K562 (cell line): ENCODE results near the gene NEU1. TPM values are rescaled to one million over a fixed set of nuclear protein-coding genes. Genes with fewer than 3 reads are reported as not detected.

Experiments
- ATAC-seq: fragments of 200-7000 bp; cut with Tn5 transposase; 3 replicates; pipeline ENCODE4 v1.9.1; 2020; ENCODE audit warnings: moderate library complexity
- BruUV-seq: library from RNA; stranded (reverse); fragments of 400-500 nt; replicated peaks from 2 replicates; lab custom pipeline; 2021; lab: Mats Ljungman, UMichigan
- CTCF ChIA-PET: fragments of 300-600 bp; formaldehyde crosslinking; extraction: SDS; loops from one replicate; lab custom pipeline; 2021; ENCODE audit warnings: low intra/inter-chr PET ratio; lab: Yijun Ruan, JAX
- POLR2A ChIA-PET: fragments of 300-600, 350-650 bp; sonication (Branson Sonifier 250); formaldehyde crosslinking; extraction: SDS; loops from one replicate; lab custom pipeline; 2021; ENCODE audit warnings: antibody characterized with exemption, inconsistent platforms; lab: Yijun Ruan, JAX
- DNase-seq, 4 experiments: peaks; one replicate each; pipeline versions ENCODE4 v3.0.0 to v3.0.0-alpha.2; 2011 to 2018; ENCODE audit warnings: low spot score in 3 of 4, mixed read lengths in 3 of 4; ENCODE audit errors: extremely low read depth in 1 of 4
- FAIRE-seq: peaks from 2 replicates; lab custom pipeline; 2011; peaks lifted over from hg19 to GRCh38; lab: Jason Lieb, UNC
- H2AFZ ChIP-seq: 2 replicates; pipeline ENCODE4 v1.6.0; 2011; ENCODE audit warnings: low read depth, low read length, control low read depth, inconsistent platforms
- H3K27ac ChIP-seq: fragments of 200-600 bp; 3 replicates; pipeline ENCODE4 v1.8.0; 2011; ENCODE audit warnings: low read depth, mild to moderate bottlenecking, control low read depth, inconsistent platforms, low read length, moderate library complexity, mixed read lengths; ENCODE audit errors: extremely low read depth
- H3K27me3 ChIP-seq, 2 experiments: fragments of 300-600 bp in 1 of 2; 2 replicates in 1 of 2; 3 replicates in 1 of 2; pipeline versions ENCODE4 v1.6.0 to v1.8.0; 2011; ENCODE audit warnings: inconsistent platforms in 2 of 2, low read length in 2 of 2, mild to moderate bottlenecking in 1 of 2, mixed read lengths in 1 of 2, moderate library complexity in 1 of 2; ENCODE audit not compliant: control insufficient read depth in 2 of 2, insufficient read depth in 2 of 2
- H3K36me3 ChIP-seq: fragments of 300-600 bp; 3 replicates; pipeline ENCODE4 v1.8.0; 2011; ENCODE audit warnings: mild to moderate bottlenecking, low read length, inconsistent platforms; ENCODE audit not compliant: control insufficient read depth, insufficient read depth
- H3K4me1 ChIP-seq, 2 experiments: fragments of 200-600 bp in 1 of 2; replicated peaks in 1 of 2; 2 replicates in 1 of 2; 3 replicates in 1 of 2; pipeline versions ENCODE4 v1.5.1 to v1.8.0; 2011; ENCODE audit warnings: inconsistent platforms in 2 of 2, low read length in 2 of 2, mild to moderate bottlenecking in 1 of 2, mixed read lengths in 1 of 2, moderate library complexity in 1 of 2; ENCODE audit not compliant: control insufficient read depth in 2 of 2, insufficient read depth in 2 of 2
- H3K4me2 ChIP-seq: 2 replicates; pipeline ENCODE4 v1.6.1; 2011; ENCODE audit warnings: low read length, control low read depth, inconsistent platforms, mixed read lengths; ENCODE audit not compliant: insufficient read depth
- H3K4me3 ChIP-seq: fragments of 200-600 bp; sonication (generic), shearing (Covaris generic); 2 replicates; pipeline ENCODE4 v1.5.1; 2016; ENCODE audit warnings: control low read depth, inconsistent platforms
- H3K79me2 ChIP-seq: fragments of 200-600 bp; 3 replicates; pipeline ENCODE4 v1.8.0; 2011; ENCODE audit warnings: low read length, inconsistent platforms; ENCODE audit not compliant: control insufficient read depth, insufficient read depth
- H3K9ac ChIP-seq, 2 experiments: 2 replicates each; pipeline versions ENCODE4 v1.6.0 to v1.6.1; 2011; ENCODE audit warnings: low read depth in 2 of 2, low read length in 2 of 2, control low read depth in 1 of 2, inconsistent platforms in 1 of 2, mild to moderate bottlenecking in 1 of 2, mixed read lengths in 1 of 2; ENCODE audit not compliant: insufficient read depth in 1 of 2
- H3K9me1 ChIP-seq: one replicate; pipeline ENCODE4 v1.6.0; 2011; ENCODE audit warnings: inconsistent platforms, mild to moderate bottlenecking, low read length, moderate library complexity; ENCODE audit not compliant: control insufficient read depth, insufficient read depth
- H3K9me3 ChIP-seq: replicated peaks from 2 replicates; pipeline ENCODE4 v1.5.1; 2011; ENCODE audit warnings: low read depth, low read length, inconsistent platforms; ENCODE audit not compliant: control insufficient read depth, insufficient read depth
- H4K20me1 ChIP-seq: replicated peaks from 2 replicates; pipeline ENCODE4 v1.6.1; 2011; ENCODE audit warnings: low read length, inconsistent platforms, mixed read lengths; ENCODE audit not compliant: control insufficient read depth, insufficient read depth
- DACH1 ChIP-seq: fragments of 450-650 bp; IDR thresholded peaks from 2 replicates; pipeline ENCODE4 v1.6.1; 2018; ENCODE audit not compliant: partially characterized antibody
- FOXK2 ChIP-seq, 2 experiments: fragments of 450-650 bp; IDR thresholded peaks in 1 of 2; conservative IDR thresholded peaks in 1 of 2; 2 replicates each; pipeline ENCODE4 v1.6.1; 2016; ENCODE audit warnings: low read depth in 2 of 2, mild to moderate bottlenecking in 1 of 2
- PCBP2 ChIP-seq: fragments of 200-400 bp; formaldehyde crosslinking; IDR thresholded peaks from 2 replicates; pipeline ENCODE4 v1.6.1; 2018; ENCODE audit warnings: low read length, low read depth, mild to moderate bottlenecking, moderate library complexity; ENCODE audit not compliant: poor library complexity, severe bottlenecking
- POLR2AphosphoS2 ChIP-seq: IDR thresholded peaks from 2 replicates; pipeline ENCODE4 v1.6.1; 2012; ENCODE audit warnings: low read length, improper control_type of control experiment
- RB1 ChIP-seq: fragments of 450-650 bp; IDR thresholded peaks from 2 replicates; pipeline ENCODE4 v1.6.1; 2017; ENCODE audit warnings: low read depth, mild to moderate bottlenecking
- RFX1 ChIP-seq: fragments of 450-650 bp; IDR thresholded peaks from 2 replicates; pipeline ENCODE4 v1.6.1; 2016; ENCODE audit warnings: mild to moderate bottlenecking, moderate library complexity
- SNIP1 ChIP-seq: fragments of 450-650 bp; IDR thresholded peaks from 2 replicates; pipeline ENCODE4 v1.7.1; 2017; ENCODE audit warnings: low read depth, mild to moderate bottlenecking
- ZNF165 ChIP-seq: fragments of 250-450 bp; sonication (Bioruptor Pico); IDR thresholded peaks from 2 replicates; pipeline ENCODE4 v1.4.0; 2020; ENCODE audit warnings: borderline replicate concordance
- ZNF239 ChIP-seq: fragments of 250-450 bp; sonication (Bioruptor Pico); IDR thresholded peaks from 2 replicates; pipeline ENCODE4 v1.4.0; 2020; ENCODE audit warnings: mild to moderate bottlenecking
- ZNF830 ChIP-seq: fragments of 250-450 bp; sonication (Bioruptor Pico); IDR thresholded peaks from 2 replicates; pipeline ENCODE4 v1.5.0; 2021; ENCODE audit warnings: mild to moderate bottlenecking
- WGBS: fragments of 100-300 bp; shearing (Covaris generic); methylation state at CpG from one replicate; pipeline ENCODE4 v1.1.6; 2016; ENCODE audit warnings: low coverage, mixed read lengths; ENCODE audit not compliant: insufficient coverage; ENCODE audit errors: missing lambda C conversion rate; 5-methylcytosine and 5-hydroxymethylcytosine counted together
- in situ Hi-C: fragments of 300-500 bp; cut with MboI; formaldehyde crosslinking; loops from 4 replicates; pipeline ENCODE4 v1.15.0; 2018; ENCODE audit warnings: inconsistent platforms, mixed read lengths
- intact Hi-C: fragments of 100-400 bp; cut with micrococcal nuclease; formaldehyde crosslinking; loops from 2 replicates; pipeline ENCODE4 v1.14.2; 2022
- polyA plus RNA-seq, 8 experiments: library from polyadenylated mRNA; depleted of rRNA in 4 of 8; stranded (reverse) in 5 of 8; unstranded in 3 of 8; fragments of >200 nt; fragmentation: Nextera tagmentation in 2 of 8; fragmentation: Illumina TruSeq in 1 of 8; extraction: Ambion mirVana in 2 of 8; extraction: Trizol in 1 of 8; gene quantifications; 2 replicates each; pipeline versions ENCODE4 v1.2.1 to v1.2.3, GENCODE V29; 2011 to 2014; ENCODE audit warnings: inconsistent platforms in 1 of 8, missing spikeins in 1 of 8
- total RNA-seq, 7 experiments: library from RNA; depleted of rRNA in 6 of 7; stranded (reverse); fragments of >200 nt in 6 of 7; fragmentation: Illumina TruSeq in 2 of 7; extraction: Trizol in 2 of 7; gene quantifications; 2 replicates each; pipeline versions ENCODE4 v1.2.1 to v1.2.3, GENCODE V29; 2011 to 2021; ENCODE audit warnings: low replicate concordance in 1 of 7

NEU1 gene
- total and polyA plus RNA-seq, 9 of the 15 experiments (the other 6 are each of a cell fraction or from before 2014, with no cell fraction given) = 14.8 to 67.8 (median 51.0) TPM

- no peak for FAIRE-seq
These were observed 18.0 kb upstream of the NEU1 start for GRCh38 chr6:31880616-31881015.

GRCh38 chr6:31879901-31880300, 17.3 kb upstream of the NEU1 start:
- CTCF ChIA-PET = no interaction called here
- H3K36me3 ChIP-seq = peaks cover 52% of the 10 kb centered on the region; the same call in 2 of the 3 replicates
- TF ChIP-seq ZNF239 (CRISPR knock-in tag) = no peak
- TF ChIP-seq ZNF830 (CRISPR knock-in tag) = no peak
- TF ChIP-seq POLR2AphosphoS2 = no peak
- no peak for TF ChIP-seq ZNF165
- TF ChIP-seq RB1 = no peak
- TF ChIP-seq FOXK2 (conservative IDR thresholded peaks at IDR 0.05 in 1 of 2, IDR thresholded peaks at IDR 0.05 in 1 of 2; ENCODE audit: low read depth in 2 of 2) = no peak
- no peak for TF ChIP-seq PCBP2

More at GRCh38 chr6:31880616-31881015, 18.0 kb upstream of the NEU1 start:
- H3K4me2 ChIP-seq = no peak overlapping the region
- in situ Hi-C loops (no loop called here), intact Hi-C loops (no loop called here)
- BruUV-seq = no TSS peak
- H3K36me3 ChIP-seq = peaks cover 59% of the 10 kb centered on the region; the same call in 2 of the 3 replicates
- H3K27me3 ChIP-seq = no peaks in the 10 kb centered on the region
- ChIA-PET POLR2A (interaction anchor here (1.6 to 1.7 kb wide), 3 partner anchors 14 to 45 kb away, joined by 4 to 5 read pairs (median 5); partner anchors contain the start of gene EHMT2), CTCF (no interaction called here)
- TF ChIP-seq SNIP1 (no peak), RFX1 (peak; percentile 77), DACH1 (no peak)
- H3K4me1 ChIP-seq = peaks cover 0 to 34% of the 10 kb centered on the region in 2 experiments; a peak in 3 of 5 replicates
- no peak overlapping the region for H2AFZ ChIP-seq
- no peaks in the 10 kb centered on the region for H3K9me3 ChIP-seq
- H3K4me3 ChIP-seq = no peak overlapping the region
- no peak overlapping the region for H3K27ac ChIP-seq
- no peaks in the 10 kb centered on the region for H3K79me2 ChIP-seq
- peak overlapping the region in 1 of 2 experiments; percentile 69; a peak in 1 of 4 replicates for H3K9ac ChIP-seq
- ATAC-seq (no peak), DNase-seq (no peak)
- 79% methylated on average over 10 of the region's 10 CpGs for WGBS
- no peaks in the 10 kb centered on the region for H3K9me1 ChIP-seq
- no peaks in the 10 kb centered on the region for H4K20me1 ChIP-seq

More at GRCh38 chr6:31879901-31880300, 17.3 kb upstream of the NEU1 start:
- Histone ChIP-seq H4K20me1 (no peaks in the 10 kb centered on the region), H3K4me1 (peaks cover 0 to 34% of the 10 kb centered on the region in 2 experiments; a peak in 3 of 5 replicates), H3K27ac (no peak overlapping the region), H2AFZ (no peak overlapping the region), H3K9ac (peak overlapping the region in 1 of 2 experiments; percentile 49; a peak in 1 of 4 replicates), H3K9me3 (no peaks in the 10 kb centered on the region), H3K9me1 (no peaks in the 10 kb centered on the region), H3K4me2 (no peak overlapping the region), H3K27me3 (no peaks in the 10 kb centered on the region), H3K79me2 (no peaks in the 10 kb centered on the region), H3K4me3 (no peak overlapping the region)
- no peak for FAIRE-seq
- in situ Hi-C loops = no loop called here
- no peak for ATAC-seq
- DNase-seq = no peak
- POLR2A ChIA-PET = interaction anchor here (1.6 to 1.7 kb wide), 2 partner anchors 15 to 44 kb away, joined by 4 to 5 read pairs; no protein-coding TSS in a partner anchor
- TSS peak; percentile 94 for BruUV-seq
- intact Hi-C loops = no loop called here
- 85% methylated on average over 10 of the region's 10 CpGs for WGBS
